HG02973 (cell line): ENCODE measurements around the gene TNC.

Source experiments
- ATAC-seq: cut with Tn5 transposase; IDR thresholded peaks from one replicate; pipeline ENCODE4 v1.9.1; 2021; ENCODE audit warnings: moderate library complexity; ENCODE audit not compliant: unreplicated experiment

TNC gene

DNA sequence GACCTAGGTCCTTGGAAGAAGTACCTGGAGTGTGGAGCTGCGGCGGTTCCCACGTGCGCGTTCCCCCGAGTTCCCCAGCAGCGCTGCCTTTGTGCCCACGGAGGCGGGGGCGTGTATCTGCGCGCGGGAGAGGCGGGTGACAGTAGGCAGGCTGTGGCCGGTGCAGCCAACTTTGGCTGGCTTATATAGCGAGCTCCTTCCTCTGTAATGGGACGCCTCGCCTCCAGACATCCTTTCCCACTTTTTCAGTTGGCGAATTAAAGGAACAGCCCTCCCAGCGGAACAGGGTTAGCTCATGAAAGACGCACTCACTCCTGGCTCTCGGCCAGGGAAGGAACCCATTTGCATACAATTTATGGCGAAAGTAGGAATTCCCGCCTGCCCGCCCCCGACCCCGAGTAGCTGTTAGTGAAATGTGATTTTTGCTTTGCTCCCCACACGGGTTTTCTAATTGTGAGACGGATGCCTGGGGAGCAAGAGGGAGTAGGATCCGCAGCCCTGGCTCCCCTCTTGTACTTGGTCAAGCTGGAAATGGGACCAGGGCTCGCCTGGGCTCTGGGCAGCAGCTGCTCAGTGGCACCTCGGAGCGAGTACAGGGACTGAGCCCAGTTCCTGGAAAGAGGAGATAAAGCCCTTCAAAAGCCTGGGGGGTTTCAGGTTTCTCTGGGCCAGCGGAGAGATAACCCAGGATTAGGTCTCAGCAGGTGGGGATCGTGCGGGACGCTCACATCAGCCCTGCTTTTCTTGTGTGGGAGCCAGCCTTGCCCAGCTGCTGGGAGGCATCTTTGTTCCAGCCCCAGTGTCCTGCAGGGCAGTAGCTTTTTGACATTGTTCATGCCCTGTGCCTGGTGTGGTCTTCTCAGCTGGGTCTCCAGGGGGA, at the start of gene TNC:
TSS of gene TNC (minus strand) at position 159 of the 880 bp plus-strand sequence. CDS start 27,139 bp downstream, outside the sequence.
- no peak for ATAC-seq

DNA sequence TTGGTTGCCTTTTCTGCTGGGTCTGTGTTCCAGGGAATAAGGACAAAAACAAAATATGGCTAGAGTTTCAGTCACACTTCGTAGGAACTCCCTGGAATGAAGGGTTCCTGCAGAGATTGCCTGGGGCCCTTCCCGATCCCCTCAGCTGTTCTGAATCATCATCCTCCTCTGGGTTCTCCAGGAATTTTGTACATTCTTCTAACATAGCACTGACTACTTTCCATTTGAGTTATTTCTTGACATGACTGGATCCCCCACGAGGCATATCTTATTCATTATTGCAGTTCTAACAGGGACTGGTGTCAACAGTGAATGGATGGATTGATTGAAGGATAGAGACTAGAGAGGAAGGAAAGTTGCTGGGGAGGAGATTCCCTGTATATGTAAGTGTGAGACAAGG, 49.2 kb upstream of the TNC start:
- no peak for ATAC-seq

DNA sequence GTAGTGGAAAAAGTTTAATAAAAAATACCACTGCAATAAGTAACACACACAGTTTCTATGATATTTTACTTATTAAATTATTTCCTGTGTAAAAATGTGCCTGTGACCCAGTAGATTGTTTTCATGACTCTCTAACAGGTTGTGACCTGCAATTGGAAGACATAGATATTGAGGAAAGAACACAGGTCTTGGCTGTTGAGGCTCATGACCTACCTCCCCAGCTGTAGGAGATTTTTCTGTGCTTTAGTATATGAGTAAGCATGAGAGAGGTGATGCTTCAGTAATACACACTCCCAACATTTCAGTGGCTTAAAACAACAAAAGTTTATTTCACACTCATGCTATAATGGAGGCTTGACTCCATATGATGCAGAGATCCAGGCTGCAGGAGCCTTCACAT, 47.3 kb upstream of the TNC start:
- ATAC-seq, result no peak

DNA sequence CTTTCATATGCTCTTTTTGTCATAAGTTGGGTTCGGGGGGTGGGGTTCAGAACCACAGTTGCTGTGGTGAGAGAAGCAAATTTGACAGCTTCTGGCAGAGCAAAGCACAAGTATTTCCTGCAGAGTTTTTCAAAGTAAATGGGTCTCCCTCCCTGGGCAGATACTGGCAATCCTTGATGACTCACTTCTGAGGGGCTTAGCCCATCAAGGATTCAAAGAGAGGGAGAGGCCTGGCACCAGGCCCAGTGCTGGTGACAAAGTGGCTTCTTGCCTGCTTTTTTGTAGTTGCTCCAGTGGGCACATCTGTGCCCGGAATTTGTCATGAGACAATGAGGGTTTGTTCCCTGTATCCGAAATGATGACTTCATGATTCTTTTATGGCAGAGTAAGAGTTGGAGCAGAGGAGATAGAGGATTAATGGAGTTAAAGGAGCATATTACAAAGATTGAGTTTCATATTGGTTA, 46.6 kb upstream of the TNC start:
- no peak for ATAC-seq

DNA sequence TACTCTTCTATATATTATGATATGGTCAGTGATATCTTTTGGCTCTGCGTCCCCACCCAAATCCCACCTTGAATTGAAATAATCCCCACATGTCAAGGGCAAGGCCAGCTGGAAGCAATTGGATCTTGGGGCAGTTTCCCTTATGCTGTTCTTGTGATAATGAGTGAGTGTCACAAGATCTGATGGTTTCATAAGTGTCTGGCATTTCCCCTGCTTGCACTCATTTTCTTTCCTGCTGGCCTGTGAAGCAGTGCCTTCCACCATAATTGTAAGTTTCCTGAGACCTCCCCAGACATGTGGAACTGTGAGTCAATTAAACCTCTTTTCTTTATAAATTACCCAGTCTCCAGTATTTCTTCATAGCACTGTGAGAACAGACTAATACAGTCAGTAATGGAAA, 45.0 kb upstream of the TNC start:
- ATAC-seq, result no peak

DNA sequence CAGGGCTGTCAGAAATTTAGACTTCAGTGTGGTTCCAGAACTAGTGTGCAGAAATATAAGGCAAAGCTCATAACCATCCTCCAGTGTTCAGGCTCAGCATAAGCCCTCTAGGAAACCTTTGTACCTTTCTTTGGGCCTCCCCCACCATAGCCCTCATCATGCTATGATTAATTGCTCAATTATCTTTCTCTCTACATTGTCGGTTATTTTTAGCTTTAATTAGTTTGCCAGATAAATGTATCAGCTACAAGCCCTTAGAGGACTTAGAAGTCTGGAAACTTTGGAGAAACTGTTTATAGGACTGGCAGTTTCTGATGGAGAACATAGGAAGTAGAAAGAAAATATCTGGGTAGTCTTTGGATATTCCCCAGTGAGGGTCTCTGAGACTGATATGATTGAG, 43.5 kb upstream of the TNC start:
- ATAC-seq, result no peak

DNA sequence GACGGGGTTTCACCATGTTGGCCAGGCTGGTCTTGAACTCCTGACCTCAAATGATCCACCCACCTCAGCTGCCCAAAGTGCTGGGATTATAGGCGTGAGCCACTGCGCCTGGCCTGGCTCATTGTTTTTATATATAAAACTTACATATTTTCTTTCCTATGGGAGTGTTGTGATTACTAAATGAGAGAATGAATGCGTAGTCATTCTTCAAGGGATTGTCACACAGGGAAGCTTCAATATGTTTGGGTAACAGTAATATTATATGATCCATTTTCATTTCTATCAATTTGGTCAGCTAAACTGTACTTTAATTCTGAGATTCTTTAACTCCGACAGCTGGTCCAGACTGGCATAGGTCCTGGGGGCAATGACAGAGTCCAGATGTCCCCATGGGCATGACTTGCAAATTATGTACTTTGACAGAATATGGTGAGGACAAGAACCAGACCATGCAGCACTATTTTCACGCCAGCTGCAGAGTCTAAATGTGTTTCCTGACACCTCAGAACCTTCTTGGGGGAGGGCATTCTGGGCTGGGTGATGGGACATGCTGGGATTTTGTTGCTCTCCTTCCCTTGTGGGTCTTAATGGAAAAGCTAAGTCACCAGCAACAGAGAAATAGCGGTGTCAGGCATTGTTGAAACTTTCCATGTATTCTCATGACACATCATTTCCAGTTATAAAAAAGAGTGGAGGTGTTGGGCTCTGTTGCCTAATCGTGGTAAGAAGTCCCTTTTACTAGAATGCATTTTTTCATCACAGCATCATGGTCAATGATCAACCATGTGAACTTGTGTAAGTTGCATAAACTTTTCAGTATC, 40.9 kb upstream of the TNC start:
- ATAC-seq, result no peak

DNA sequence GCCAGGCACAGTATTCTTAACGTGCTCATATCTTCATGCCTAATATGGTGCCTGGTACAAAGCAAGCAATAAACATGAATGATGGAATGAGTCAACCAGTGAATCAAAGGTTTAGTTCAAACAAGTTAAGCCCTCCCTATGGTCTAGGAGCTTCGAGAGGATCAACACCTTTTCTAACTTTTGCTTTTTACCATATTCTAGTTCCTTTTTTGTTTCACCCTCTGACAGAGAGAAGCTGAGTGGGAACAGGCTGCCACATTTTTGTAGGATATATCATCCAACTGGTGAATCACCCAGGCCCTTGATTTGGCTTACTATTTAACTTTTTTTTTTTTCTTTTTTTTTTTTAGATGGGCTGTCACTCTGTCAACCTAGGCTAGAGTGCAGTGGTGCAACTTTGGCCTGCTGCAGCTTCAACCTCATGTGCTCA, 39.3 kb upstream of the TNC start:
- no peak for ATAC-seq

DNA sequence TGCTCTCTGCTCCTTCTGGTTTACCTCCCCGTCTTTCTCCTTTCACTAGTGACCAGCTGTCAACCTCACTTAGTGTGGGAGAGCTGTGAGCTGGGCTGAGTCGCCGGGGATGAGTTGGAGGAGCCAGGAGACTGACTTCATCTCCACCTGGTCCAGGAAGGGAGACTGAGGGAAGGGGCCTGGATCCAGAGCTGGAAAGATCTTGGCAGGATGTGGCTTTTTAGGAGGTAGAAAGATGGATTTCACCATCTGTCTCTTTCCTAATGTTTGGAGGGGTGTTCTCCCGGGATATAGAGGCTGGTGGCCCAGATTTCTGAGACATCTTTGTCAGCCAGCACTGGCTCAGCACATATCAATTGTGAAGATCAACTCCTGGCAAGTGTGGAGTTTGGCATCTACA, 37.1 kb upstream of the TNC start:
- ATAC-seq, result no peak

DNA sequence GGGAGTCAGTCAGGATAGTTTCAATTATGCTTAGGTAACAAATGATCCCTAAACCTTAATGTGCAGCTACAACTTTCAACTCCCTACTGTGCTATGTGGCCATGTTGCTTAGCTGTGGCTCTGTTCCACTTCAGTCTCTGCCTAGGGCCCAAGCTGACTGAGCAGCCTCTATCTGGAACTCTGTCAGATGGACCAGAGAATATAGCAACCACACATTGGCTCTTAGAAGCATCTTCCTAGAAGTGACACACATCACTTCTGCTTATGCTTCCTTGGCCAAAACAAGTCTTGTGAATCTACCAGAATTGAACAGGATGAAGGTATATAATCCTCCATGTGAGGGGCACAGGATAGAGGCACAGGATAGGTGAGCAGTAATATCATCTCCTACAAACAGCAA, 36.7 kb upstream of the TNC start:
- no peak for ATAC-seq

DNA sequence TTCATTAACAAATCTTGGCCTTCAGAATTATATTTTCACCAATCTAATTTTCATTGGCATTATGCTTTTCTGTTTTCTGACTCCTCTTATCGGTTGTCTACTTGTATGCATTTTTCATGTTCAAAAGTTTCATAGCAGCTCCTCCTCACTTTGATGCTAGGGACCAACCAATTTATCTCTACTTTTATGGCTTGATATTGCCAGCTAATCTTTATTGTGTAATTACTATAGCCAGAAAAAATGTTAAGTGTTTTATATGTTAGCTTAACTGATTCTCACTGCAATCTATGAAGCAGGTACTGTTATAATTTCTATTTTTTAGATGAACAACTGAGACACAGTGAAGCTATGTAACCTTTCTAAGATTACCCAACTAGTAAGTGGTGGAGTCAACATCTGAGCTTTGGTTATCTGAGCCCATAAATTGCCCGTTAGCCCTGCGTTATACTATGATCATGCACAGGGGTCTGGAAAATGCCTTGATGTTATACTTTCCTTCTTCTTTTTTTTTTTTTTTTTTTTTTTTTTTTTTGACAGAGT, 34.4 kb upstream of the TNC start:
- no peak for ATAC-seq

DNA sequence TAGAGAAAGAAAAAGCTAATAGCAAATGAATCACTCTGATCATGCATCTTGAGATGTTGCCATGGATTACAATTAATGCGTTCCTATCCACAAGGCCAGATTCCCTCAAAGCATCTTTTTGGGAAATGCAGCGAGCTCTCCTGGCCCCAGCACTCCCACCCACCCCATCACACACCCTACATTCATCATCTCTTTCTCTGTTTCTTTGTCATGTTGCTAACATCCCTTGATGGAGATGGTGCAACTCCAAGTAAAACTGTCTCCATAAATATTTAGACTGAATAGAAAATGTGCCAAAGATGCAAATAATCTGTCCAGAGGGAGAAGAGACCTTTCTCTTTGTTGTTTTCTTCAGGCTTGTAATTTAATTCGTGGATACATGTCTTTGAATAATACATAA, 30.8 kb upstream of the TNC start:
- ATAC-seq, result no peak

DNA sequence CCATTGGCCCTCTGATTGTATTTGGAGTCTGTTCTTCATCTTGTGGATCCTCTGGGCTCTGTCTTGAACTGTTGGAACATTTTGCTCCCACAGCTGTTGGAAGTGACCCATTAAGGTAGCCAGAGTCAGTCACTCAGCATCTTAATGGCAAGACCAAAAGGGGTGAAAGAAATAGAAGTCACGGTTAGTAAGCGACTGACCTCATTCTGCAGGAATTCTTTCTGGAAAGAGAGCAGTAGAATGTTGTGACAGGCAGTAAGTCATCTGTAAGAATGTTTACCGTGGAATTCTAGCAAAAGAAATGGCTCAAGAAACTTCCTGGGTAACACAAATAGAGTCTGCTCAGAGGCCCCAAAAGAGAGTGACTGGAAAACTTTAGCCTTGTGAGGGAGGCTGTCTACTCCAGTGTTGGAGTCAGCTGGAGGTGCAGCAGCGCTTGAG, 28.6 kb upstream of the TNC start:
- ATAC-seq, result no peak

DNA sequence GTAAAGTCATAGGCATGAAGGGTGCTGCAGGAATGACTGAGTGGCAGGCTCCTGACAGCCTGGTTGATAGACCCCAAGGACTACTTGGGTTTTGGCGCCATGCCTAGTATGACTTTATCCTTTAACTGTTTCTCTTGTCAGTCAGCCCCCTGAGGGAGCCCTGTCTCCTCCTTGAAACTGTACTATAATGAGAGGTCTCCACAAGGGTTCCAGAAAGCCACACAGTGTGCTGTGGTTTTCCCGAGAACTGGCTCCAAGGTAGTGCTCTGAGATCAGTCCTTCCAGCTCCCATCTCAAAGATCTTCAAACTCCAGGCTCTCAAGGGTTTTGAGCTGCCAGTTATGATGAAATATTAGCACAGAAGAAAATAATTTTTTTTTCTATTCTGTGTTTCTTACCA, 26.7 kb upstream of the TNC start:
- ATAC-seq, result no peak

DNA sequence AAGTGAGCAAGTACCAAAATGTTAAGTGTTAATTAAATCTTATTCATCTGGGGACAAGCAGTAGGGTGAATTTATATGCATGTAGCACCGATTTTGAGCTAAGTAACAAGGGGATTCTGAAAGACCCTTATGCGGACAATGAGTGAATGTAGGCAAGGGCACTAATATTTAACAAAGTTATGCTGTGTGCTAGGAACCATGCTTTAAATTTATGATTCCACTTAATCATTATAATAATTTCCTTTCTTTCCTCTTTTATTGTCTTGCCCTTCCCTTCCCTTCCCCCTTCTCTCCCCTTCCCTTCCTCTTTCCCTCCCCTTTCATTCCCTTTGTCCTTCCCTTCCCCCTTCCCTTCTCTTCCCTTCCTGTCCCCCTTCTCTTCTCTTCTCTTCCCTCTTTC, 25.7 kb upstream of the TNC start:
- no peak for ATAC-seq

DNA sequence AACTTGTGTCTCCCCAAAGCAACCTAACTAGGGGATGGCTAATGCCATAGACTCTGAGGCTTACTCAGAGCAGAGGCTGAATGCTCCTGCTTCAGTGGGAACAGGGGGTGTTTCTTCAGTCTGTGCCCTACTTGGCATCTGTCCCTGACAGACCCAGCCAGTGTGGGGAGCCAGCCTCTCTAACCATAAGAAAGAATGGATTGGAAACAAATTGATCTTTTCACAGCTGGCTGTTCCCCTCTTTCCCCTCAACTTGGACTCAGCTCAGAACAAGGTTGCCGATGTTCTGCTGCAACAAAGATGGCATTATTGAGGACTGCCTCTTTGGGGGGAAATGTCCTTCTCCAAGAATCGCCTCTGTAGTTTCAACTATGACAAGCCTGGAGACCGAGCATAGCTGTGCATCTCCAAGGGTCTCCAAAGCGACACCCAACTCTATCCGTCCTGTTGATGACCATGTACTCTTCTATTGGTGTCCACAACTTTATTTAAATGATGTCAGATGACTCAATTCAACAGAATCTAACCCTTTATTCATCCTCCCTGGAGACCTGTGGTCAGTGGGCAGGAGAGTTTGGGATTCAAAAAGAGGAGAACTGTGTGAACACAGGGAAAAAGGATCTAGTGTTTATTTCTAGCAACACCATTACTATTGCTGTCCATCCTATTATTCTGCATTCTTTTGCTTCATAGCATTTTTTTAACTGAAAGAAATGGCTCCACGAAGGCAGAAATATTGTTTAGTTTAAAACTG, 24.7 kb upstream of the TNC start:
- no peak for ATAC-seq

DNA sequence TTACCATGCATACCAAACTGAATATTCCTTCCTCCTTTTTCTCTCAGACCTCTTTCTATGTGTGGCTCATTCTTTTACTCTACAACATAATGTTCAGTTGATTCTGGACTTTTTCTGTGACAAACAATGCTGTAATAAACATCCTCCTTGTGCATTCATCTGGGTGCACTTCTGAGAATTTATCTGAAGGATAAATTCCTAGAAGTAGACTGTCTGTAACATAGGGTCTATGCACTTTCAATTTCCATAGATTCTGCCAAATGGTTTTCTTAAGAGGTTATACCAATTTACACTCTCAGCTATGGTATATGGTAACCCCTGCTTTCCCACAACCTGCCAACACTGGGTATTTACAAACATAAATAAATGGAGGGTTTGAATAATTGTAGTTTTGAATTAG, 24.1 kb upstream of the TNC start:
- no peak for ATAC-seq

DNA sequence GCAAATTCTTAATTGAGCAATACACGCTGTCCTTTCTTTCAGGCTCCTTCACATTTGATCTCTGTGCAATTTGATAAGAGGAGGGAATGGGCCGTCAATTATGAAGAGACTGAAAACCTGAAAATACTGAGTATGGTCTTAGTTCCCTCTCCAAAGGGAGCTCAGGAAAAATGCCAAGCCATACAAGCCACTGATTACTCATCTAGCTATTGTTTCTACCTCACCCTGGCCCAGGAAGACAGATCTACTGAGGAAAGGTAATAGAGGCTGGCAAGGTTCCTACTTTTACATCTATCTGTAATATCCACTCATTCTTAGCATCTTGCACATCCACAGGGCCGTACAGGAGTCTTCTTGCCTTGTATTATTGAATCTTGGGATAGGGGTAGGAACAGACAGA, 23.7 kb upstream of the TNC start:
- no peak for ATAC-seq

DNA sequence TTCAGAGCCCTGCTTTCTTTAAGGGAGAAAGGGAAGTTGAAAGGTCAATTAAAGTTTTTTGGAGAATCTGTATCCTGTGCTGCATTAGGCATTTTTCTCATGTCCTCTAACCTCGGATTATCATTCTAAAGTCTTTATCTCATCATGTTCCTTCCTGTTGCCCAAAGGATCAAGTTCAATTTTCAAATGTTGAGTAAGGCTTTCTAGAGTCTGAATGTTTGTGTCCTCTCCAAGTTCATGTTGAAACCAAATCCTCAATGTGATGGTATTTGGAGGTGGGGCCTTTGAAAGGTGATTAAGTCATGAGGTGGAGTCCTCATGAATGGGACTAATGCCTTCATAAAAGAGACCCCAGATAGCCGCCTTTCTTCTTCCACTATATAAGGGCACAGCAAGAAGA, 20.2 kb upstream of the TNC start:
- no peak for ATAC-seq

DNA sequence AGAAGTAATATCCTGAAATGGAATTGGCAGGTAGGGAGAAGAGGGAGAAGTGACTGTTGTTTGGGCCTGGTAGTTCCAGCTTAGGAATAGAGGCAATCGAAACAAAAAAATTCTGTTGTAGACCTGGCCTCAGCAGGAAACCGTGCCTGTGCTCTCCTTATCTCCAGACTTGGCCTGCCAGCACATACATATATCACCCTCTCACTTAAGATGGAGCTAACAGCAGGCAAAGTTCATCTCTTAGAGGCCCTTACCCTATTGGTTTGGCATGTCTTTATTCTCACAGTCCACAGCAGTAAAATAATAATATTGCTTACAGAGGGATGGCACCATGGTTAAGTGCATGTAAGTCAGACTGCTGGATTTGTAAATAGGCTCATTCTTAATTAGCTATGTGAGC, 19.6 kb upstream of the TNC start:
- ATAC-seq, result no peak
